Aorta (tissue), 5 donors: ENCODE results near the gene MC1R. TPM values are rescaled to one million over a fixed set of nuclear protein-coding genes. Genes with fewer than 3 reads are reported as not detected.

Source experiments
- ATAC-seq: fragments of 200-7000 bp; cut with Tn5 transposase; one replicate; pipeline ENCODE4 v1.9.1; 2022; ENCODE audit warnings: moderate library complexity; ENCODE audit not compliant: low FRiP score
- DNase-seq, 2 donors: peaks; one replicate each; pipeline ENCODE4 v3.0.0-alpha.2; 2020
- H3K27ac ChIP-seq, 2 donors: one replicate each; pipeline ENCODE4 v1.5.1; 2013; ENCODE audit warnings: low read length in 2 of 2, mild to moderate bottlenecking in 2 of 2, moderate library complexity in 2 of 2, control low read depth in 1 of 2, inconsistent platforms in 1 of 2, low read depth in 1 of 2
- H3K27me3 ChIP-seq, 2 donors: one replicate each; pipeline ENCODE4 v1.6.1; 2013; ENCODE audit warnings: control low read depth in 1 of 2, low read length in 1 of 2, mild to moderate bottlenecking in 1 of 2, moderate library complexity in 1 of 2; ENCODE audit not compliant: insufficient read depth in 2 of 2, control insufficient read depth in 1 of 2
- H3K36me3 ChIP-seq, 2 donors: one replicate each; pipeline ENCODE4 v1.6.1; 2013; ENCODE audit warnings: control low read depth in 1 of 2, low read length in 1 of 2, mild to moderate bottlenecking in 1 of 2; ENCODE audit not compliant: insufficient read depth in 2 of 2, control insufficient read depth in 1 of 2
- H3K4me1 ChIP-seq, 2 donors: one replicate each; pipeline ENCODE4 v1.6.1; 2013; ENCODE audit warnings: low read length in 2 of 2, control low read depth in 1 of 2, mild to moderate bottlenecking in 1 of 2, moderate library complexity in 1 of 2; ENCODE audit not compliant: insufficient read depth in 2 of 2, control insufficient read depth in 1 of 2
- H3K4me3 ChIP-seq, 2 donors: one replicate each; pipeline ENCODE4 v1.5.1; 2013; ENCODE audit warnings: low read length in 2 of 2, control low read depth in 1 of 2, mild to moderate bottlenecking in 1 of 2
- H3K9me3 ChIP-seq: one replicate; pipeline ENCODE4 v1.6.1; 2013; ENCODE audit warnings: mild to moderate bottlenecking, low read length; ENCODE audit not compliant: control insufficient read depth
- WGBS, 2 donors: extraction: QIAGEN DNeasy Blood & Tissue Kit; methylation state at CpG; one replicate each; pipeline ENCODE4 v1.1.7; 2013; 5-methylcytosine and 5-hydroxymethylcytosine counted together
- intact Hi-C, 2 donors: fragments of 100-400 bp; cut with DNase I; formaldehyde crosslinking; loops; one replicate each; pipeline versions ENCODE4 v1.14.2 to v1.15.0; 2022
- polyA plus RNA-seq, 2 donors: library from polyadenylated mRNA; stranded (reverse); fragments of 200-250 nt; gene quantifications; one replicate each; pipeline ENCODE4 v1.2.3, GENCODE V29; 2013
- total RNA-seq, 2 donors: library from RNA; stranded (reverse); fragmentation: NEBNext Ultra II Directional; extraction: Animal tissue kit (Norgen Biotek cat#: 25700); gene quantifications; one replicate each; pipeline ENCODE4 v1.2.1, GENCODE V29; 2021
- donor health status: healthy with polysubstance abuse.
- donor health status: Bipolar disorder and iron deficiency.
- donor health status: DM: no; HTN: no; CAD: no.
- donor health status: DM: no; HTN: no; CAD: no.
- donor health status: DM: yes; HTN: yes; CAD: no.

The MC1R gene
- total and polyA plus RNA-seq, 4 donors = 1.5 to 12.1 (median 7.5) TPM

DNA sequence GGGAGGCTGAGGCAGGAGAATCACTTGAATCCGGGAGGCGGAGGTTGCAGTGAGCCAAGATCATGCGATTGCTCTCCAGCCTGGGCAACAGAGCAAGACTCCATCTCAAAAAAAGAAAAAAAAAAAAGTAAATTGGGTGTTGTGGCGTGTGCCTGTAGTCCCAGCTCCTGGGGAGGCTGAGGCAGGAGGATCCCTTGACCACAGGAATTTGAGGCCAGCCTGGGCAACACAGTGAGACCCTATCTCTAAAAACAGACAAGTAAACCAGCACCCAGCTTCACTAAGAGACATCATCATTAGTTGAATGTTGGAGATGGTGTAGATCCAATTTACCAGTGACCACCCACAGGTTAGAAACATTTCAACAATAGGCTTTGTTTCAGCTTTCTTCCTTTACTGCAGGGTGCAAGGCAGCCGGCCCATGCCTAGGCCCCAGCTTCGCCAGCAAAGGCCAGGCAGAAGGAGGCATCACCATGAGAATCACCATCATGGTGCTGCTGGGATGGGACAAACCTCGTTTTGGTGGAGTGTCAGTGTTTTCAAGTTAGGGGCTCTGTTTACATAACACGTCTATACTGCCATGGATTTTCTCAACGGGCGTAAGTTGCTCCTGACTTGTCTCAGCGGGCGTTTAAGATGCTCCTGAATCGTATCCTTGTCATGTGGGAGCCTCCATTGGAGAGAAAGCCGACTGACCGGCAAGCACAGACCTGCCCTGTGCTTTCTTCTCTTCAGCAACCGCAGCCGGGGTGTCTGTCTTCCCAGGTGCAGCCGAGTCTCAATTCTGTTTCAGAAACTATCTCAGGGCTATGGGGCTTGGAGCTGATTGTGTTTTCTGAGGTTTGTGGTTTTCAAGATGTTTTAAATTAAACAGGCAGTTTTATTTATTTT lies 37.9 kb upstream of the MC1R start:
- Histone ChIP-seq H3K27ac (no peak overlapping the region), H3K4me3 (no peak overlapping the region), H3K4me1 (no peaks in the 10 kb centered on the region), H3K27me3 (no peaks in the 10 kb centered on the region), H3K36me3 (peaks cover 0 to 11% of the 10 kb centered on the region in 2 donors), H3K9me3 (no peaks in the 10 kb centered on the region)
- ATAC-seq (no peak), DNase-seq (no peak)
- 86% methylated on average over 18 of the region's 18 CpGs for WGBS, 2 donors
- intact Hi-C loops = no loop called here

DNA sequence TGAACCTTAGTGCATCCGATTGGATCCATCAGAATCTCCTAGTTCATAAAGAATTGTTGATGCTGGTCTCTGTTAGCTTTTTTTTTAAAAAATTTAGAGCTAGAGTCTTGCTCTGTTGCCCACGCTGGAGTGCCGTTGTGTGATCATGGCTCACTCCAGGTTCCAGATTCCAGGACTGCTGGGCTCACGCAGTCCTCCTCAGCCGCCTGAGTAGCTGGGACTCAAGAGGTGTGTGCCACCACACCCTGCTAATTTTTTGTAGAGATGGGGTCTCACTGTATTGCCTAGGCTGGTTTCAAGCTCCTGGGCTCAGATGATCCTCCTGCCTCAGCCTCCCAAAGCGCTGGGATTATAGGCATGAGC lies 37.3 kb upstream of the MC1R start:
- no peak for DNase-seq
- H3K4me3 ChIP-seq = no peak overlapping the region
- H3K4me1 ChIP-seq = no peaks in the 10 kb centered on the region
- H3K9me3 ChIP-seq = no peaks in the 10 kb centered on the region
- no peak for ATAC-seq
- intact Hi-C loops = no loop called here
- peaks cover 0 to 11% of the 10 kb centered on the region in 2 donors for H3K36me3 ChIP-seq
- no peaks in the 10 kb centered on the region for H3K27me3 ChIP-seq
- 86 to 89% methylated on average over 6 of the region's 6 CpGs for WGBS, 2 donors
- no peak overlapping the region for H3K27ac ChIP-seq

DNA sequence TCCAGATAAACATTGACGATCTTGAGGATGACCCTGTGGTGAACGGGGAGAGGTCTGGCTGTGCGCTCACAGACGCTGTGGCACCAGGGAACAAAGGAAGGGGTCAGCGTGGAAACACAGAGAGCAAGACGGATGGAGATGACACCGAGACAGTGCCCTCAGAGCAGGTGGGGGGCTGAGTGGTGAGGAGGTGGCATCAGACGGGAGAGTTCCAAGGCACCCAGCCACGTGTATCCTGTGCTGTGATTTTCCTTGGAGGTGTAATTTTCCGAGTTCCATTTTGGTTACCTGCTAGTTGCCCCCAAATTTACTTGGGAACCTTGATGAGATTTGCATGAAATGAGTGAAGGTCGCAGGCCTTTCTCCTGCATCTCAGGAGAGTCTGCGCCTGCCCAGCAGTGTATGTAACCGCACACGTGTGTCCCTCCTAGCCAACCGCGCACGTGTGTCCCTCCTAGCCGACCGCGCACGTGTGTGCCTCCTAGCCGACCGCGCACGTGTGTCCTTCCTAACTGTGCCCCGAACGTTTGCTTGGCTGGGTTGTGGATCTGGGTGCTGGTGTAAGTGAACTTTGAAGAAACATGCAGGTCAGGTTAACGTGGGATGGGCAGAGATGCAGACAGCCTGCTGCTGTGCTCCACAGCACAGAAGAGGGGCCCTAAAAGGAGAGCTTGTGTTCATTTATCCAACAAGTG lies 35.2 kb upstream of the MC1R start:
- no peak overlapping the region for H3K27ac ChIP-seq
- peaks cover 0 to 15% of the 10 kb centered on the region in 2 donors for H3K36me3 ChIP-seq
- ATAC-seq (no peak), DNase-seq (no peak)
- H3K9me3 ChIP-seq = no peaks in the 10 kb centered on the region
- WGBS, 2 donors = 90 to 94% methylated on average over 28 of the region's 28 CpGs
- no peak overlapping the region for H3K4me3 ChIP-seq
- no peaks in the 10 kb centered on the region for H3K27me3 ChIP-seq
- no peaks in the 10 kb centered on the region for H3K4me1 ChIP-seq
- intact Hi-C loops = no loop called here

GRCh38 chr16:89884041-89884421 lies 34.6 kb upstream of the MC1R start:
- no peak for DNase-seq
- no peak for ATAC-seq
- Histone ChIP-seq H3K9me3 (no peaks in the 10 kb centered on the region), H3K4me1 (no peaks in the 10 kb centered on the region), H3K27ac (no peak overlapping the region), H3K27me3 (no peaks in the 10 kb centered on the region), H3K36me3 (peaks cover 0 to 15% of the 10 kb centered on the region in 2 donors), H3K4me3 (no peak overlapping the region)
- 91 to 95% methylated on average over 8 of the region's 8 CpGs for WGBS, 2 donors
- intact Hi-C loops = no loop called here

GRCh38 chr16:89887243-89887642 lies 31.4 kb upstream of the MC1R start:
- ATAC-seq (no peak), DNase-seq (no peak)
- Histone ChIP-seq H3K4me3 (no peak overlapping the region), H3K27me3 (no peaks in the 10 kb centered on the region), H3K9me3 (no peaks in the 10 kb centered on the region), H3K27ac (no peak overlapping the region), H3K4me1 (no peaks in the 10 kb centered on the region), H3K36me3 (peaks cover 0 to 18% of the 10 kb centered on the region in 2 donors)
- intact Hi-C loops = no loop called here
- WGBS, 2 donors = 92 to 94% methylated on average over 14 of the region's 14 CpGs

GRCh38 chr16:89890200-89890599 lies 28.5 kb upstream of the MC1R start:
- H3K4me3 ChIP-seq = no peak overlapping the region
- WGBS, 2 donors = 84 to 87% methylated on average over 9 of the region's 9 CpGs
- no peaks in the 10 kb centered on the region for H3K4me1 ChIP-seq
- H3K27ac ChIP-seq = no peak overlapping the region
- H3K27me3 ChIP-seq = no peaks in the 10 kb centered on the region
- ATAC-seq = no peak
- H3K36me3 ChIP-seq = peaks cover 6 to 16% of the 10 kb centered on the region in 2 donors
- no peaks in the 10 kb centered on the region for H3K9me3 ChIP-seq
- intact Hi-C loops = no loop called here
- DNase-seq = no peak

- H3K27me3 ChIP-seq = no peaks in the 10 kb centered on the region
- no peak for DNase-seq
- H3K4me1 ChIP-seq = no peaks in the 10 kb centered on the region
- no peak overlapping the region for H3K27ac ChIP-seq
- no peaks in the 10 kb centered on the region for H3K9me3 ChIP-seq
- ATAC-seq = no peak
- intact Hi-C loops = no loop called here
- peaks cover 6 to 21% of the 10 kb centered on the region in 2 donors for H3K36me3 ChIP-seq
- 84 to 87% methylated on average over 16 of the region's 16 CpGs for WGBS, 2 donors
- no peak overlapping the region for H3K4me3 ChIP-seq
These were observed 27.6 kb upstream of the MC1R start for GRCh38 chr16:89890886-89891657.

- no peaks in the 10 kb centered on the region for H3K27me3 ChIP-seq
- no peaks in the 10 kb centered on the region for H3K9me3 ChIP-seq
- no peak overlapping the region for H3K4me3 ChIP-seq
- peaks cover 6 to 21% of the 10 kb centered on the region in 2 donors for H3K36me3 ChIP-seq
- 89% methylated on average over 18 of the region's 18 CpGs for WGBS, 2 donors
- DNase-seq = no peak
- ATAC-seq = peak; percentile 51
- H3K27ac ChIP-seq = no peak overlapping the region
- intact Hi-C loops = no loop called here
- no peaks in the 10 kb centered on the region for H3K4me1 ChIP-seq
These were observed 26.5 kb upstream of the MC1R start for GRCh38 chr16:89892055-89892630.
